K562 (cell line): ENCODE results near the gene SLC8A1.

ENCODE experiments used
- GABPA ChIP-seq: fragments of 200-800 bp; sonication (Bioruptor generic); conservative IDR thresholded peaks from 2 replicates; pipeline ENCODE4 v1.6.1; 2016; ENCODE audit warnings: low read depth, missing genetic modification characterization, missing compliant biosample characterization
- PRPF4 ChIP-seq: fragments of 200-400 bp; formaldehyde crosslinking; IDR thresholded peaks from one replicate; pipeline ENCODE4 v1.6.1; 2017; ENCODE audit warnings: low read length, low read depth, mild to moderate bottlenecking; ENCODE audit not compliant: insufficient read depth, poor library complexity, severe bottlenecking
- TF ChIP-seq, protein P1 (sequence below), 2 experiments: IDR thresholded peaks; 2 replicates each; pipeline ENCODE4 v1.6.1; 2011; ENCODE audit warnings: borderline replicate concordance in 1 of 2, control low read depth in 1 of 2, low read depth in 1 of 2, low read length in 1 of 2, mild to moderate bottlenecking in 1 of 2, mixed read lengths in 1 of 2, moderate library complexity in 1 of 2; ENCODE audit not compliant: insufficient read depth in 1 of 2, insufficient read length in 1 of 2, poor library complexity in 1 of 2, severe bottlenecking in 1 of 2; ENCODE audit errors: extremely low read depth in 1 of 2

DNA sequence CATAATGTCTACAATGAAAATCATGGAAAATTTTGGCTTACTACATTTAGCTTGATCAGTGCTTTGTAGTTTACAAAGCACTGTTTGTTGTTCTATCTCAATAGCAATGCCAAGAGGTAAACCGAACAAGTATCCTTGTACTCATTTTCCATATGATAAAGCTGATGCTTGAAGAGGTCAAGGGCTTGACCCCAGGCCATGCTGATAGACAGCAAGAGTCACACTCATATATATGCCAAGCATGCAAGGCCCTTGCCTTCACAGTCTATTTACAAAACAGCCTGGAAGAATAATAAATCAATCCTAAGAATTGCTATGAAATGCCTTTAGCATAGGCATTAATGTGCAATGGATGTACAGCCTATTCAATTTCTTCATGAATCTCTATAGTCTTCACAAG lies 71.8 kb downstream of the SLC8A1 start:
- TF ChIP-seq GABPA (tag) (no peak), PRPF4 (no peak)
- TF ChIP-seq, protein P1, sequence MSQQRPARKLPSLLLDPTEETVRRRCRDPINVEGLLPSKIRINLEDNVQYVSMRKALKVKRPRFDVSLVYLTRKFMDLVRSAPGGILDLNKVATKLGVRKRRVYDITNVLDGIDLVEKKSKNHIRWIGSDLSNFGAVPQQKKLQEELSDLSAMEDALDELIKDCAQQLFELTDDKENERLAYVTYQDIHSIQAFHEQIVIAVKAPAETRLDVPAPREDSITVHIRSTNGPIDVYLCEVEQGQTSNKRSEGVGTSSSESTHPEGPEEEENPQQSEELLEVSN (IDR thresholded peaks at IDR 0.05; ENCODE audit: borderline replicate concordance in 1 of 2, extremely low read depth in 1 of 2, insufficient read depth in 1 of 2, insufficient read length in 1 of 2, low read depth in 1 of 2, low read length in 1 of 2, poor library complexity in 1 of 2, severe bottlenecking in 1 of 2), result no peak
